Astrocyte (in vitro differentiated cells and primary cell): ENCODE measurements around the gene CEP162.

Experiments
- CTCF ChIP-seq: IDR thresholded peaks from 2 replicates; pipeline ENCODE4 v1.5.1; 2011; ENCODE audit warnings: low read depth, mild to moderate bottlenecking, inconsistent platforms, low read length, moderate library complexity; ENCODE audit not compliant: insufficient read depth
- EZH2 ChIP-seq: IDR thresholded peaks from 2 replicates; pipeline ENCODE4 v1.6.1; 2012; ENCODE audit warnings: mild to moderate bottlenecking, low read length, inconsistent platforms; ENCODE audit not compliant: insufficient read depth

GRCh38 chr6:84172574-84172973 lies 54.9 kb downstream of the CEP162 start:
- TF ChIP-seq CTCF: no peak
- TF ChIP-seq EZH2: no peak
